Measurements from ENCODE around the gene IGFL1. TPM values are rescaled to one million over a fixed set of nuclear protein-coding genes. Genes with fewer than 3 reads are reported as not detected.
A peak's percentile ranks its signal among the peaks of the same experiment; 100 is the strongest.

IGFL1 gene
- total and polyA plus RNA-seq, 2 of the 8 experiments (the other 6 are each of a cell fraction or from before 2014, with no cell fraction given): not detected

- Histone ChIP-seq H2BK120ac (replicated peaks; ENCODE audit: low read depth, low read length) (no peak overlapping the region), H2BK20ac (ENCODE audit: low read length) (no peak overlapping the region), H3K56ac (replicated peaks; ENCODE audit: insufficient read length, low read depth, low read length) (no peak overlapping the region), H3K23ac (ENCODE audit: insufficient read length) (no peak overlapping the region), H3K9ac (replicated peaks in 1 of 4; ENCODE audit: extremely low read depth in 1 of 4, low read depth in 3 of 4, low read length in 3 of 4) (no peak overlapping the region), H3K79me1 (ENCODE audit: low read depth, low read length) (no peaks in the 10 kb centered on the region), H2AFZ (ENCODE audit: low read length) (no peak overlapping the region), H4K8ac (ENCODE audit: extremely low read depth, insufficient read depth, low read length) (no peak overlapping the region), H4K91ac (replicated peaks; ENCODE audit: insufficient read length, low read length) (no peak overlapping the region), H3K4me2 (ENCODE audit: insufficient read depth in 1 of 2, low read depth in 2 of 2, low read length in 2 of 2) (no peak overlapping the region), H2BK12ac (ENCODE audit: low read depth, low read length) (peak overlapping the region; percentile 27; the same call in 1 of the 2 replicates), H3K18ac (ENCODE audit: extremely low read depth, low read length) (no peak overlapping the region), H3K27ac (ENCODE audit: low read depth, low read length) (no peak overlapping the region), H2AK5ac (ENCODE audit: low read depth, low read length) (0 out of 2 replicates have a peak overlapping the region, but pooled peaks have one; percentile 28), H3K9me3 (ENCODE audit: insufficient read depth in 2 of 2, low read depth in 1 of 2, low read length in 1 of 2) (no peaks in the 10 kb centered on the region), H2BK5ac (ENCODE audit: low read depth, low read length) (no peak overlapping the region), H3K27me3 (replicated peaks in 1 of 4; ENCODE audit: control insufficient read depth in 3 of 4, extremely low read depth in 1 of 4, insufficient read depth in 3 of 4, low read length in 3 of 4) (no peaks in the 10 kb centered on the region), H3K4me3 (ENCODE audit: extremely low read depth in 1 of 4, insufficient read depth in 2 of 4, low read depth in 3 of 4, low read length in 4 of 4) (no peak overlapping the region), H4K20me1 (replicated peaks in 1 of 2; ENCODE audit: control insufficient read depth in 1 of 2, insufficient read depth in 2 of 2, low read length in 2 of 2) (no peaks in the 10 kb centered on the region), H3K4me1 (replicated peaks in 1 of 4; ENCODE audit: control insufficient read depth in 3 of 4, insufficient read depth in 4 of 4, low read length in 3 of 4) (no peaks in the 10 kb centered on the region), H3K36me3 (ENCODE audit: control insufficient read depth in 2 of 4, insufficient read depth in 4 of 4, low read length in 3 of 4) (no peaks in the 10 kb centered on the region), H2BK15ac (ENCODE audit: low read length) (no peak overlapping the region), H3K23me2 (ENCODE audit: low read depth, low read length) (peaks cover 3% of the 10 kb centered on the region; the same call in 1 of the 2 replicates), H3K4ac (replicated peaks; ENCODE audit: insufficient read length, low read depth, low read length) (no peak overlapping the region), H4K5ac (ENCODE audit: insufficient read length, low read depth, low read length) (no peak overlapping the region), H3K14ac (ENCODE audit: insufficient read length) (no peak overlapping the region), H3K79me2 (ENCODE audit: control insufficient read depth in 1 of 2, insufficient read depth in 2 of 2, low read length in 2 of 2) (no peaks in the 10 kb centered on the region)
- 96 to 100% methylated on average over 1 to 4 of the region's 4 CpGs for WGBS, 2 experiments (ENCODE audit: extremely low coverage in 1 of 2, insufficient coverage in 1 of 2, insufficient read length in 1 of 2, insufficient replicate concordance in 2 of 2, low coverage in 1 of 2, low lambda C conversion rate in 2 of 2, missing lambda C conversion rate in 1 of 2)
- ChIA-PET CTCF (ENCODE audit: partially characterized antibody) (interaction anchor here (0.7 to 3.7 kb wide), 7 partner anchors 8 to 120 kb away, joined by 3 to 16 read pairs (median 4); no protein-coding TSS in a partner anchor), POLR2A (ENCODE audit: partially characterized antibody) (interaction anchor here (1.3 kb wide), 1 partner anchor 8 kb away, joined by 3 read pairs; no protein-coding TSS in a partner anchor)
- no peak for DNase-seq (ENCODE audit: low read depth in 1 of 2, low spot score in 2 of 2)
- FAIRE-seq: no peak
- no peak for TF ChIP-seq CHD1 (IDR thresholded peaks at IDR 0.05; ENCODE audit: low read depth, low read length)
- TF ChIP-seq FOSL1 (IDR thresholded peaks at IDR 0.05; ENCODE audit: insufficient read depth, low read depth, low read length): no peak
- no peak for TF ChIP-seq HDAC2 (IDR thresholded peaks at IDR 0.05; ENCODE audit: borderline replicate concordance in 1 of 2, low read depth in 2 of 2, low read length in 2 of 2)
- TF ChIP-seq SIN3A (conservative IDR thresholded peaks at IDR 0.05 in 1 of 2, IDR thresholded peaks at IDR 0.05 in 1 of 2; ENCODE audit: low read depth in 1 of 2, low read length in 2 of 2): no peak
- no peak for TF ChIP-seq SRF (IDR thresholded peaks at IDR 0.05; ENCODE audit: low read depth, low read length)
- no peak for TF ChIP-seq NANOG (IDR thresholded peaks at IDR 0.05; ENCODE audit: insufficient read depth, low read depth, low read length, poor library complexity, severe bottlenecking)
- TF ChIP-seq BCL11A (IDR thresholded peaks at IDR 0.05; ENCODE audit: low read depth in 2 of 2, low read length in 2 of 2): no peak
- no peak for TF ChIP-seq KDM1A (IDR thresholded peaks at IDR 0.05; ENCODE audit: borderline replicate concordance, low read length)
- no peak for TF ChIP-seq EZH2 (IDR thresholded peaks at IDR 0.05; ENCODE audit: low read depth, low read length, severe bottlenecking)
- TF ChIP-seq TEAD4 (IDR thresholded peaks at IDR 0.05; ENCODE audit: low read depth, low read length): no peak
- TF ChIP-seq BACH1 (IDR thresholded peaks at IDR 0.05; ENCODE audit: low read length): no peak
- no peak for TF ChIP-seq BRCA1 (IDR thresholded peaks at IDR 0.05; ENCODE audit: low read depth, low read length)
Observed at GRCh38 chr19:46197314-46198070, 32.0 kb upstream of the IGFL1 start.

Measured in H1 (cell line).